Kidney (tissue), 14 donors: Measurements from ENCODE around the gene COIL. TPM values are rescaled to one million over a fixed set of nuclear protein-coding genes. Genes with fewer than 3 reads are reported as not detected.

Experiments
- DNase-seq, 5 donors: peaks; one replicate each; pipeline ENCODE4 v3.0.0-alpha.2; 2013 to 2020
- FAIRE-seq: peaks from 2 replicates; lab custom pipeline; 2012; peaks lifted over from hg19 to GRCh38; lab: Jason Lieb, UNC
- H3K27ac ChIP-seq, 2 donors: one replicate each; pipeline ENCODE4 v1.7.0; 2013; ENCODE audit warnings: low read depth in 2 of 2, low read length in 2 of 2, inconsistent platforms in 1 of 2
- H3K27me3 ChIP-seq: one replicate; pipeline ENCODE4 v1.7.1; 2013; ENCODE audit warnings: low read length, inconsistent platforms; ENCODE audit not compliant: control insufficient read depth, insufficient read depth
- H3K36me3 ChIP-seq, 3 donors: one replicate each; pipeline versions ENCODE4 v1.7.0 to v1.7.1; 2013; ENCODE audit warnings: low read length in 3 of 3, control low read depth in 1 of 3, inconsistent platforms in 1 of 3; ENCODE audit not compliant: insufficient read depth in 3 of 3, control insufficient read depth in 2 of 3
- H3K4me1 ChIP-seq, 3 donors: one replicate each; pipeline versions ENCODE4 v1.7.0 to v1.7.1; 2013; ENCODE audit warnings: low read length in 3 of 3, inconsistent platforms in 1 of 3, low read depth in 1 of 3; ENCODE audit not compliant: control insufficient read depth in 2 of 3, insufficient read depth in 2 of 3
- H3K4me3 ChIP-seq, 3 donors: one replicate each; pipeline versions ENCODE4 v1.7.0 to v1.8.1; 2013; ENCODE audit warnings: low read length in 3 of 3, control low read depth in 1 of 3, inconsistent platforms in 1 of 3
- H3K9ac ChIP-seq, 3 donors: one replicate each; pipeline versions ENCODE4 v1.7.0 to v1.7.1; 2013; ENCODE audit warnings: low read length in 3 of 3, control low read depth in 1 of 3, inconsistent platforms in 1 of 3
- H3K9me3 ChIP-seq, 3 donors: one replicate each; pipeline versions ENCODE4 v1.7.0 to v1.7.1; 2013; ENCODE audit warnings: low read length in 3 of 3, control low read depth in 1 of 3, inconsistent platforms in 1 of 3; ENCODE audit not compliant: control insufficient read depth in 2 of 3, insufficient read depth in 1 of 3
- CTCF ChIP-seq: IDR thresholded peaks from 3 replicates; pipeline ENCODE4 v1.5.1; 2012; ENCODE audit warnings: mild to moderate bottlenecking, moderate library complexity, borderline replicate concordance; ENCODE audit not compliant: insufficient read depth; ENCODE audit errors: extremely low read depth
- intact Hi-C: fragments of 100-400 bp; cut with DNase I; formaldehyde crosslinking; loops from one replicate; pipeline ENCODE4 v1.11.1; 2022
- polyA plus RNA-seq: library from polyadenylated mRNA; stranded (reverse); fragments of 350-450 nt; fragmentation: Illumina TruSeq; extraction: RNeasy Lipid Tissue Mini Kit (QIAGEN cat#74804); gene quantifications from one replicate; pipeline ENCODE4 v1.2.3, GENCODE V29; 2014; ENCODE audit warnings: low read depth, low replicate concordance; ENCODE audit not compliant: insufficient read depth
- total RNA-seq: library from RNA; stranded (reverse); fragmentation: NEBNext Ultra II Directional; extraction: Animal tissue kit (Norgen Biotek cat#: 25700); gene quantifications from one replicate; pipeline ENCODE4 v1.2.1, GENCODE V29; 2021
- donor health status: control.
- donor health status: control.
- donor health status: control.
- donor health status: control.
- donor health status: control.
- donor health status: DM: yes; HTN: yes; CAD: no.
- donor health status: Normal renal cell carcinoma (clear cell type).

Gene COIL
- total and polyA plus RNA-seq, 2 donors from 2014 or later: 8.6 to 14.2 TPM

DNA sequence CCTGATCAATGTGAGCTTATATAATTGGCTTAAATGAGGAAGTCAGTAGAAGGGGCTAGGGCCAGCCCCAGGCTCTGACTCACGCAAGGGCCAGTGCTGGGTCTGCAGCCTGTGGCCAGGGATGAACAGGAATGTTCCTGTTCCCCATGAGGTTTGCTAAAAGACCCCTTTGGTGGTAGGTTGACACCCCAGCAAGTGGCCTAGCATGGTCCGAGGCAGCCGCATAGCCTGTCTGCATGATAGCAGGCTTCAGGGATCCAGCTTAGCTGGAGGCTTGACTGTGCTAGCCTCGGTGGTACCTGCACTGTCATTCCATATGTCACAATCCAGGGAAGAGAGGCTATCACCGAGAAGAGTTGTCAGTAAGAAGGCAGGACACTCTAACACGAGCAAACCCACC is 70.5 kb downstream of the COIL start:
- no peak overlapping the region for H3K9ac ChIP-seq
- no peak for TF ChIP-seq CTCF
- no peaks in the 10 kb centered on the region for H3K4me1 ChIP-seq
- intact Hi-C loops: no loop called here
- H3K36me3 ChIP-seq: peaks cover 0 to 43% (median 33%) of the 10 kb centered on the region in 3 donors
- H3K4me3 ChIP-seq: no peak overlapping the region
- no peak for DNase-seq
- no peak for FAIRE-seq
- no peak overlapping the region for H3K27ac ChIP-seq
- no peaks in the 10 kb centered on the region for H3K27me3 ChIP-seq
- H3K9me3 ChIP-seq: peaks cover 0 to 6% (median 0%) of the 10 kb centered on the region in 3 donors

Other genes with a start within 250 kb of the COIL start
- gene C17orf67, start 127.1 kb downstream of the COIL start, total RNA-seq: 2.0 TPM
- 0.69 TPM for gene C17orf67, start 127.1 kb downstream of the COIL start, polyA plus RNA-seq
- 8.7 TPM for gene DGKE, start 126.9 kb downstream of the COIL start, total RNA-seq
- 1.9 TPM for gene DGKE, start 126.9 kb downstream of the COIL start, polyA plus RNA-seq
- gene TRIM25, start 47.0 kb downstream of the COIL start, total RNA-seq: 62.3 TPM
- gene TRIM25, start 47.0 kb downstream of the COIL start, polyA plus RNA-seq: 8.4 TPM
- 64.0 TPM for gene SCPEP1, start 17.1 kb upstream of the COIL start, total RNA-seq
- 130 TPM for gene SCPEP1, start 17.1 kb upstream of the COIL start, polyA plus RNA-seq
- gene AKAP1, start 124.2 kb upstream of the COIL start, total RNA-seq: 46.8 TPM
- 24.6 TPM for gene AKAP1, start 124.2 kb upstream of the COIL start, polyA plus RNA-seq